ENCODE data around the gene ARMC5. TPM values are rescaled to one million over a fixed set of nuclear protein-coding genes. Genes with fewer than 3 reads are reported as not detected.

Gene ARMC5
- total RNA-seq, 6 donors from 2014 or later, result 6.6 to 18.9 (median 16.2) TPM

DNA sequence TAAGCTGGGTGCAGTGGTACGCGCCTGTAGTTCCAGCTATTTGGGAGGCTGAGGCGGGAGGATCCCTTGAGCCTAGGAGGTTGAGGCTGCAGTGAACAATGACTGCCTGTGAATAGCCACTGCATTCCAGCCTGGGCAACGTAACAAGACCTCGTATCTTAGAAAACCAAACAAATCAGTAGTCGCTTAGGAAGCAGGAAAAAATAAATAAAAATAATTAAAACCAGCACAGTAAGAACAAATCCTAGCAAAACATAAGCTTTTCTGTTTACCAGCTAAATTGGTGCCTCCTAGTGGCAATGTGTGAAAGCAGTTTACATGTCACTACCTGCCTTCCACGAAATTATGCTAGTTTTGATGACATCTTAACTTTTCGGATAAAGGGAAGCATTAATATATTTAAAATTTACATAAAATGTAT lies 1.3 kb downstream of the ARMC5 start:
- ATAC-seq (ENCODE audit: low FRiP score in 2 of 2) (no peak), DNase-seq (no peak)
- peaks cover 0 to 42% (median 27%) of the 10 kb centered on the region in 4 donors for H3K36me3 ChIP-seq
- peaks cover 34 to 44% (median 34%) of the 10 kb centered on the region in 4 donors for H3K4me1 ChIP-seq
- H3K27me3 ChIP-seq, result no peaks in the 10 kb centered on the region
- TF ChIP-seq, protein P1, sequence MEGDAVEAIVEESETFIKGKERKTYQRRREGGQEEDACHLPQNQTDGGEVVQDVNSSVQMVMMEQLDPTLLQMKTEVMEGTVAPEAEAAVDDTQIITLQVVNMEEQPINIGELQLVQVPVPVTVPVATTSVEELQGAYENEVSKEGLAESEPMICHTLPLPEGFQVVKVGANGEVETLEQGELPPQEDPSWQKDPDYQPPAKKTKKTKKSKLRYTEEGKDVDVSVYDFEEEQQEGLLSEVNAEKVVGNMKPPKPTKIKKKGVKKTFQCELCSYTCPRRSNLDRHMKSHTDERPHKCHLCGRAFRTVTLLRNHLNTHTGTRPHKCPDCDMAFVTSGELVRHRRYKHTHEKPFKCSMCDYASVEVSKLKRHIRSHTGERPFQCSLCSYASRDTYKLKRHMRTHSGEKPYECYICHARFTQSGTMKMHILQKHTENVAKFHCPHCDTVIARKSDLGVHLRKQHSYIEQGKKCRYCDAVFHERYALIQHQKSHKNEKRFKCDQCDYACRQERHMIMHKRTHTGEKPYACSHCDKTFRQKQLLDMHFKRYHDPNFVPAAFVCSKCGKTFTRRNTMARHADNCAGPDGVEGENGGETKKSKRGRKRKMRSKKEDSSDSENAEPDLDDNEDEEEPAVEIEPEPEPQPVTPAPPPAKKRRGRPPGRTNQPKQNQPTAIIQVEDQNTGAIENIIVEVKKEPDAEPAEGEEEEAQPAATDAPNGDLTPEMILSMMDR (IDR thresholded peaks at IDR 0.05), result peak; percentile 9 to 50 (median 36)
- TF ChIP-seq POLR2AphosphoS5 (IDR thresholded peaks at IDR 0.05) (no peak), EP300 (IDR thresholded peaks at IDR 0.05) (no peak), POLR2A (IDR thresholded peaks at IDR 0.05) (no peak)
- WGBS, 2 donors, result 49 to 53% methylated on average over 8 of the region's 8 CpGs
- no peaks in the 10 kb centered on the region for H3K9me3 ChIP-seq
- peak overlapping the region in 2 of 4 donors; percentile 76 to 95 for H3K4me3 ChIP-seq
- H3K27ac ChIP-seq, result peak overlapping the region; percentile 77 to 100 (median 97)

- no peak for DNase-seq
- TF ChIP-seq POLR2AphosphoS5 (IDR thresholded peaks at IDR 0.05) (no peak), POLR2A (IDR thresholded peaks at IDR 0.05) (no peak), EP300 (IDR thresholded peaks at IDR 0.05) (no peak)
- TF ChIP-seq, protein P1 (IDR thresholded peaks at IDR 0.05), result no peak
- ATAC-seq (ENCODE audit: low FRiP score in 2 of 2), result no peak
- Histone ChIP-seq H3K27ac (peak overlapping the region in 1 of 4 donors; percentile 77), H3K4me3 (no peak overlapping the region), H3K27me3 (no peaks in the 10 kb centered on the region), H3K4me1 (peaks cover 27 to 36% (median 31%) of the 10 kb centered on the region in 4 donors), H3K9me3 (no peaks in the 10 kb centered on the region), H3K36me3 (peaks cover 2 to 50% (median 35%) of the 10 kb centered on the region in 4 donors)
- 88 to 92% methylated on average over 8 to 10 of the region's 10 CpGs for WGBS, 2 donors
These were observed 2.1 kb downstream of the ARMC5 start for GRCh38 chr16:31461201-31461920.

- TF ChIP-seq, protein P1 (IDR thresholded peaks at IDR 0.05), result no peak
- no peak for TF ChIP-seq POLR2AphosphoS5 (IDR thresholded peaks at IDR 0.05)
- TF ChIP-seq EP300 (IDR thresholded peaks at IDR 0.05), result no peak
- TF ChIP-seq POLR2A (IDR thresholded peaks at IDR 0.05), result no peak
- Histone ChIP-seq H3K4me3 (no peak overlapping the region), H3K27ac (no peak overlapping the region), H3K27me3 (no peaks in the 10 kb centered on the region), H3K9me3 (no peaks in the 10 kb centered on the region), H3K36me3 (peaks cover 2 to 53% (median 41%) of the 10 kb centered on the region in 4 donors), H3K4me1 (peaks cover 19 to 28% (median 23%) of the 10 kb centered on the region in 4 donors)
- DNase-seq (peak in 1 of 2 donors; percentile 77), ATAC-seq (ENCODE audit: low FRiP score in 2 of 2) (no peak)
- 88 to 100% methylated on average over 1 to 24 of the region's 35 CpGs for WGBS, 2 donors
These were observed 2.9 kb downstream of the ARMC5 start for GRCh38 chr16:31461921-31462804.

- H3K4me1 ChIP-seq, result peaks cover 9 to 14% (median 12%) of the 10 kb centered on the region in 4 donors
- ATAC-seq (ENCODE audit: low FRiP score in 2 of 2) (no peak), DNase-seq (peak in 1 of 2 donors; percentile 87)
- no peak overlapping the region for H3K4me3 ChIP-seq
- H3K27ac ChIP-seq, result no peak overlapping the region
- peaks cover 2 to 56% (median 41%) of the 10 kb centered on the region in 4 donors for H3K36me3 ChIP-seq
- H3K27me3 ChIP-seq, result no peaks in the 10 kb centered on the region
- no peaks in the 10 kb centered on the region for H3K9me3 ChIP-seq
- 94 to 96% methylated on average over 33 to 36 of the region's 36 CpGs for WGBS, 2 donors
- TF ChIP-seq POLR2AphosphoS5 (IDR thresholded peaks at IDR 0.05) (no peak), EP300 (IDR thresholded peaks at IDR 0.05) (no peak), POLR2A (IDR thresholded peaks at IDR 0.05) (no peak)
- TF ChIP-seq, protein P1 (IDR thresholded peaks at IDR 0.05), result no peak
These were observed 5.1 kb downstream of the ARMC5 start for GRCh38 chr16:31464348-31464769.
